ENCODE data around the gene MYDGF. TPM values are rescaled to one million over a fixed set of nuclear protein-coding genes. Genes with fewer than 3 reads are reported as not detected.

The MYDGF gene
- total RNA-seq, 4 donors from 2014 or later: 21.8 to 63.5 (median 44.4) TPM

- TF ChIP-seq POLR2A (IDR thresholded peaks at IDR 0.05): no peak
- TF ChIP-seq CTCF (IDR thresholded peaks at IDR 0.05): no peak
- H3K4me3 ChIP-seq: no peak overlapping the region
- no peak overlapping the region for H3K27ac ChIP-seq
- H3K9me3 ChIP-seq: no peaks in the 10 kb centered on the region
- H3K4me1 ChIP-seq: peaks cover 0 to 15% of the 10 kb centered on the region in 2 donors
- H3K36me3 ChIP-seq: no peaks in the 10 kb centered on the region
- DNase-seq: no peak
- no peaks in the 10 kb centered on the region for H3K27me3 ChIP-seq
- intact Hi-C loops (cut with DNase I; ENCODE audit: low total_unique reads): no loop called here
Measured at GRCh38 chr19:4641132-4641531, 29.0 kb downstream of the MYDGF start.

GRCh38 chr19:4640247-4641000 is 29.7 kb downstream of the MYDGF start:
- no peaks in the 10 kb centered on the region for H3K36me3 ChIP-seq
- DNase-seq: no peak
- intact Hi-C loops (cut with DNase I; ENCODE audit: low total_unique reads): no loop called here
- peak overlapping the region; percentile 66 to 76 for H3K27ac ChIP-seq
- H3K27me3 ChIP-seq: no peaks in the 10 kb centered on the region
- H3K4me1 ChIP-seq: peaks cover 0 to 18% of the 10 kb centered on the region in 2 donors
- H3K4me3 ChIP-seq: peak overlapping the region; percentile 63 to 66
- TF ChIP-seq POLR2A (IDR thresholded peaks at IDR 0.05): no peak
- no peak for TF ChIP-seq CTCF (IDR thresholded peaks at IDR 0.05)
- H3K9me3 ChIP-seq: no peaks in the 10 kb centered on the region

DNA sequence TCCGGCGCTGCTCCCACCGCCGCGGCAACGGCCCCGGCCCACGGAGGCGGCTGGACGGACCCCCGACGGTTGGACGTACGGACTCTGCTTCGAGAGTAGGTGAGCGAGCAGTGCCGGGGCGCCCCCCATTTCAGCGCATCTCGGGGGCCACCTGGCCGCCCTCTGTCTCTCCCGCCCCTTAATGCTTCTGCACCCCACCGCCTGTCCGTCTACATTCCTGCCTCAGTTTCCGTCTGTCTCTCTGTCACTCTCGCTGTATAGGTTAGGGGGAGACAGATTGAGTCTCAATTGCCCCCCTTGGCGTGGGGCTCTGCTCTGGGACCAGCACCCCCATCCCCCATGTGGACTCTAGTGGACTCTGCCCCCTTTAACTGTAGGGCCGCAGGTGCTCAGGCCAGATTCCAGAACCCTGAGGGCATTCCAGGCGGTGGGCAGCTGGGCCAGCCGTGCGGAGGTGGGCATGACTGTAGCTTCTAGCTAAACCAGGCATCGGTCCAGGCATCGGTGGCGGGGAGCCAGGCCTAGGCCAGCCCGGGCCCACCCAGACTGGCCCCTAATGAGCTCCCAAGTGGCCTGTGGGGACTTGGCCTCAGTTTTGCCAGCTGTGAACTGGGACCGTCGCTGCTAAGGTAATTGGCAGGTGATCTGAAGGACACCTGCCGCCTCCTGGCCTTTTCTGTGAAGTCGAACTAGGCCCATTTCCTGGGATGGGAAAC is 30.5 kb downstream of the MYDGF start:
- intact Hi-C loops (cut with DNase I; ENCODE audit: low total_unique reads): no loop called here
- Histone ChIP-seq H3K27me3 (no peaks in the 10 kb centered on the region), H3K9me3 (no peaks in the 10 kb centered on the region), H3K36me3 (no peaks in the 10 kb centered on the region), H3K4me3 (peak overlapping the region; percentile 63 to 66), H3K4me1 (peaks cover 0 to 18% of the 10 kb centered on the region in 2 donors), H3K27ac (peak overlapping the region; percentile 66 to 76)
- TF ChIP-seq CTCF (IDR thresholded peaks at IDR 0.05) (peak in 1 of 4 experiments; percentile 6), POLR2A (IDR thresholded peaks at IDR 0.05) (peak in 1 of 2 donors; percentile 10)
- peak; percentile 49 to 53 for DNase-seq

- peaks cover 0 to 18% of the 10 kb centered on the region in 2 donors for H3K4me1 ChIP-seq
- H3K36me3 ChIP-seq: no peaks in the 10 kb centered on the region
- intact Hi-C loops (cut with DNase I; ENCODE audit: low total_unique reads): no loop called here
- no peak for TF ChIP-seq CTCF (IDR thresholded peaks at IDR 0.05)
- peak within 1 kb of the TSS; percentile 66 to 76 for H3K27ac ChIP-seq
- H3K9me3 ChIP-seq: no peaks in the 10 kb centered on the region
- H3K27me3 ChIP-seq: no peaks in the 10 kb centered on the region
- H3K4me3 ChIP-seq: peak within 1 kb of the TSS; percentile 63 to 66
- DNase-seq: peak; percentile 94 to 96
Measured at GRCh38 chr19:4638828-4639530, 31.2 kb downstream of the MYDGF start, which contains the start of gene TNFAIP8L1. TSS of gene TNFAIP8L1 (plus strand) at chr19:4639516. CDS start at chr19:4651870, 12,354 bp downstream.
